HEK293 (cell line): ENCODE results near the gene HYAL4.
"Not testable (repeated sequence)": the region's sequence is repeated elsewhere in the genome, so short reads cannot be mapped to it uniquely, and the experiment has no call there.

ENCODE experiments used
- CTCF ChIA-PET: fragments of 350-600 bp; formaldehyde crosslinking; extraction: SDS; loops from one replicate; lab custom pipeline; 2021; ENCODE audit warnings: antibody characterized with exemption; lab: Yijun Ruan, JAX
- POLR2A ChIA-PET: fragments of 300-600 bp; formaldehyde crosslinking; extraction: SDS; loops from one replicate; lab custom pipeline; 2020; ENCODE audit warnings: antibody characterized with exemption, inconsistent platforms; lab: Yijun Ruan, JAX
- H3K27ac ChIP-seq: fragments of 200-500 bp; sonication (Bioruptor generic); 2 replicates; pipeline ENCODE4 v1.5.1; 2014; ENCODE audit warnings: low read depth, low read length, control low read depth, inconsistent platforms; ENCODE audit errors: extremely low read depth
- H3K36me3 ChIP-seq, 2 experiments: fragments of 200-500 bp in 1 of 2; sonication (Bioruptor generic) in 1 of 2; 1 replicate in 1 of 2; 2 replicates in 1 of 2; pipeline ENCODE4 v1.5.1; 2014 to 2017; ENCODE audit warnings: inconsistent platforms in 2 of 2, low read length in 2 of 2; ENCODE audit not compliant: control insufficient read depth in 2 of 2, insufficient read depth in 1 of 2
- H3K4me1 ChIP-seq: fragments of 200-500 bp; sonication (Bioruptor generic); 2 replicates; pipeline ENCODE4 v1.5.1; 2014; ENCODE audit warnings: mild to moderate bottlenecking, low read length, inconsistent platforms; ENCODE audit not compliant: control insufficient read depth, insufficient read depth
- H3K4me3 ChIP-seq: 2 replicates; pipeline ENCODE4 v1.5.1; 2011; ENCODE audit warnings: low read depth, mild to moderate bottlenecking, control low read depth, low read length, moderate library complexity
- H3K9me3 ChIP-seq: fragments of 200-500 bp; sonication (Bioruptor generic); 2 replicates; pipeline ENCODE4 v1.5.1; 2014; ENCODE audit warnings: low read depth, low read length, inconsistent platforms; ENCODE audit not compliant: control insufficient read depth, insufficient read depth
- EGR2 ChIP-seq: fragments of 450-650 bp; formaldehyde crosslinking; IDR thresholded peaks from 2 replicates; pipeline ENCODE4 v1.5.1; 2016; ENCODE audit warnings: low read depth, missing biosample characterization, missing genetic modification characterization
- PATZ1 ChIP-seq: fragments of 450-650 bp; formaldehyde crosslinking; IDR thresholded peaks from 2 replicates; pipeline ENCODE4 v1.5.1; 2016; ENCODE audit warnings: missing biosample characterization, missing genetic modification characterization
- PRDM1 ChIP-seq: fragments of 450-650 bp; formaldehyde crosslinking; IDR thresholded peaks from 2 replicates; pipeline ENCODE4; 2016; ENCODE audit warnings: missing biosample characterization, missing genetic modification characterization
- SCRT1 ChIP-seq: fragments of 450-650 bp; formaldehyde crosslinking; IDR thresholded peaks from 2 replicates; pipeline ENCODE4 v1.5.1; 2016; ENCODE audit warnings: missing biosample characterization, missing genetic modification characterization, borderline replicate concordance
- YY2 ChIP-seq: fragments of 450-650 bp; formaldehyde crosslinking; IDR thresholded peaks from 2 replicates; pipeline ENCODE4 v1.5.1; 2016; ENCODE audit warnings: missing biosample characterization, missing genetic modification characterization
- ZBTB1 ChIP-seq: fragments of 450-650 bp; formaldehyde crosslinking; IDR thresholded peaks from 2 replicates; pipeline ENCODE4 v1.5.1; 2016; ENCODE audit warnings: missing biosample characterization, missing genetic modification characterization
- ZFHX2 ChIP-seq: fragments of 450-650 bp; formaldehyde crosslinking; conservative IDR thresholded peaks from 2 replicates; pipeline ENCODE4 v1.5.1; 2016; ENCODE audit warnings: missing biosample characterization, missing genetic modification characterization
- ZNF146 ChIP-seq: fragments of 450-650 bp; formaldehyde crosslinking; IDR thresholded peaks from 2 replicates; pipeline ENCODE4 v1.5.1; 2016; ENCODE audit warnings: missing biosample characterization, missing genetic modification characterization
- ZNF169 ChIP-seq: fragments of 450-650 bp; formaldehyde crosslinking; IDR thresholded peaks from 2 replicates; pipeline ENCODE4 v1.5.1; 2016; ENCODE audit warnings: missing biosample characterization, missing genetic modification characterization
- ZNF26 ChIP-seq: fragments of 450-650 bp; formaldehyde crosslinking; IDR thresholded peaks from 2 replicates; pipeline ENCODE4 v1.5.1; 2016; ENCODE audit warnings: missing biosample characterization, missing genetic modification characterization
- ZNF280D ChIP-seq: fragments of 450-650 bp; formaldehyde crosslinking; IDR thresholded peaks from 2 replicates; pipeline ENCODE4 v1.5.1; 2016; ENCODE audit warnings: missing biosample characterization, missing genetic modification characterization
- ZNF530 ChIP-seq: fragments of 450-650 bp; formaldehyde crosslinking; IDR thresholded peaks from 2 replicates; pipeline ENCODE4 v1.5.1; 2016; ENCODE audit warnings: low read depth, missing biosample characterization, missing genetic modification characterization
- ZNF544 ChIP-seq: fragments of 450-650 bp; formaldehyde crosslinking; IDR thresholded peaks from 2 replicates; pipeline ENCODE4 v1.5.0; 2017; ENCODE audit warnings: missing biosample characterization, missing genetic modification characterization
- ZNF558 ChIP-seq: fragments of 450-650 bp; formaldehyde crosslinking; IDR thresholded peaks from 2 replicates; pipeline ENCODE4 v1.5.1; 2016; ENCODE audit warnings: missing biosample characterization, missing genetic modification characterization
- ZNF560 ChIP-seq: fragments of 450-650 bp; formaldehyde crosslinking; IDR thresholded peaks from 2 replicates; pipeline ENCODE4 v1.5.1; 2017; ENCODE audit warnings: missing biosample characterization, missing genetic modification characterization, borderline replicate concordance
- ZNF660 ChIP-seq: fragments of 450-650 bp; IDR thresholded peaks from 2 replicates; pipeline ENCODE4 v1.5.1; 2018; ENCODE audit warnings: missing biosample characterization, mild to moderate bottlenecking, missing genetic modification characterization
- ZNF701 ChIP-seq: fragments of 450-650 bp; formaldehyde crosslinking; IDR thresholded peaks from 2 replicates; pipeline ENCODE4 v1.5.1; 2016; ENCODE audit warnings: missing biosample characterization, missing genetic modification characterization
- TF ChIP-seq, protein P1 (sequence below): fragments of 450-650 bp; formaldehyde crosslinking; IDR thresholded peaks from 2 replicates; pipeline ENCODE4 v1.5.1; 2016; ENCODE audit warnings: missing biosample characterization, missing genetic modification characterization
- TF ChIP-seq, protein P2 (sequence below): fragments of 450-650 bp; formaldehyde crosslinking; IDR thresholded peaks from 2 replicates; pipeline ENCODE4 v1.5.1; 2016; ENCODE audit warnings: missing biosample characterization, missing genetic modification characterization

HYAL4 gene

GRCh38 chr7:123839106-123839505 is 5.9 kb upstream of the HYAL4 start:
- H3K27ac ChIP-seq, H3K4me1 ChIP-seq, POLR2A ChIA-PET, H3K9me3 ChIP-seq, H3K4me3 ChIP-seq, H3K36me3 ChIP-seq: not testable (repeated sequence)
- CTCF ChIA-PET = interaction anchor here (0.9 kb wide), 1 partner anchor 95 kb away, joined by 3 read pairs; no protein-coding TSS in a partner anchor
- 0 out of 2 replicates have a peak, but pooled peaks have one; percentile 50 for TF ChIP-seq ZNF280D (tag by site-specific recombination)
- peak; percentile 84 for TF ChIP-seq ZNF146 (tag by site-specific recombination)

- CTCF ChIA-PET = interaction anchor here (0.7 kb wide), 2 partner anchors 21 to 518 kb away, joined by 3 to 4 read pairs; no protein-coding TSS in a partner anchor
- POLR2A ChIA-PET, H3K27ac ChIP-seq, H3K4me1 ChIP-seq, H3K36me3 ChIP-seq, H3K4me3 ChIP-seq, H3K9me3 ChIP-seq: not testable (repeated sequence)
Observed at GRCh38 chr7:123844142-123844541, 827 bp upstream of the HYAL4 start.

DNA sequence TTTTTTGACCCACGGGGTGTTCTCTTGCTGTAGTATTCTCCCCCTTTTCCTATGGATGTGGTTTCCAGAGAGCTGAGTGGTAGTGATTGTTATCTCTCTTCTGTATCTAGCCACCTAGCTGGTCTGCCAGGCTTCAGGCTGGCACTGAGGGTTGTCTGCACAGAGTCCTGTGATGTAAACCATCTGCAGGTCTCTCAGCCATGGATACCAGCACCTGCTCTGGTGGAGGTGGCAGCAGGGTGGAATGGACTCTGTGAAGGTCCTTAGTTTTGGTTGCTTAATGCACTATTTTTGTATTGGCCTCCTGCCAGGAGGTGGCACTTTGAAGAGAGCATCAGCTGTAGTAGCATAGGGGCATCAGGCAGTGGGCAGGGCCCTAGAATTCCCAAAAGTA is 851 bp downstream of the HYAL4 start:
- CTCF ChIA-PET = interaction anchor here (0.6 to 0.7 kb wide), 3 partner anchors 139 to 260 kb away, joined by 3 read pairs; no protein-coding TSS in a partner anchor
- Histone ChIP-seq H3K36me3 (no peaks in the 10 kb centered on the region), H3K4me1 (no peaks in the 10 kb centered on the region), H3K4me3 (no peak overlapping the region), H3K9me3 (no peaks in the 10 kb centered on the region), H3K27ac (no peak overlapping the region)
- no peak for TF ChIP-seq PRDM1 (tag by site-specific recombination)
- TF ChIP-seq PATZ1 = no peak
- TF ChIP-seq YY2 (tag by site-specific recombination) = no peak
- TF ChIP-seq, protein P1, sequence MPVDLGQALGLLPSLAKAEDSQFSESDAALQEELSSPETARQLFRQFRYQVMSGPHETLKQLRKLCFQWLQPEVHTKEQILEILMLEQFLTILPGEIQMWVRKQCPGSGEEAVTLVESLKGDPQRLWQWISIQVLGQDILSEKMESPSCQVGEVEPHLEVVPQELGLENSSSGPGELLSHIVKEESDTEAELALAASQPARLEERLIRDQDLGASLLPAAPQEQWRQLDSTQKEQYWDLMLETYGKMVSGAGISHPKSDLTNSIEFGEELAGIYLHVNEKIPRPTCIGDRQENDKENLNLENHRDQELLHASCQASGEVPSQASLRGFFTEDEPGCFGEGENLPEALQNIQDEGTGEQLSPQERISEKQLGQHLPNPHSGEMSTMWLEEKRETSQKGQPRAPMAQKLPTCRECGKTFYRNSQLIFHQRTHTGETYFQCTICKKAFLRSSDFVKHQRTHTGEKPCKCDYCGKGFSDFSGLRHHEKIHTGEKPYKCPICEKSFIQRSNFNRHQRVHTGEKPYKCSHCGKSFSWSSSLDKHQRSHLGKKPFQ = no peak
- TF ChIP-seq ZNF169 (tag by site-specific recombination) = no peak
- TF ChIP-seq ZNF26 (tag by site-specific recombination) = no peak
- no peak for TF ChIP-seq ZNF560 (tag by site-specific recombination)
- TF ChIP-seq EGR2 (tag by site-specific recombination) = no peak
- TF ChIP-seq ZNF558 (tag by site-specific recombination) = no peak
- TF ChIP-seq ZNF544 (tag by site-specific recombination) = no peak
- no peak for TF ChIP-seq ZFHX2 (tag by site-specific recombination)
- TF ChIP-seq ZBTB1 (tag by site-specific recombination) = no peak
- TF ChIP-seq, protein P2, sequence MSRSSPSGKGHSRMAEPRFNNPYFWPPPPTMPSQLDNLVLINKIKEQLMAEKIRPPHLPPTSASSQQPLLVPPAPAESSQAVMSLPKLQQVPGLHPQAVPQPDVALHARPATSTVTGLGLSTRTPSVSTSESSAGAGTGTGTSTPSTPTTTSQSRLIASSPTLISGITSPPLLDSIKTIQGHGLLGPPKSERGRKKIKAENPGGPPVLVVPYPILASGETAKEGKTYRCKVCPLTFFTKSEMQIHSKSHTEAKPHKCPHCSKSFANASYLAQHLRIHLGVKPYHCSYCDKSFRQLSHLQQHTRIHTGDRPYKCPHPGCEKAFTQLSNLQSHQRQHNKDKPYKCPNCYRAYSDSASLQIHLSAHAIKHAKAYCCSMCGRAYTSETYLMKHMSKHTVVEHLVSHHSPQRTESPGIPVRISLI = no peak
- no peak for TF ChIP-seq ZNF701
- TF ChIP-seq ZNF530 (tag by site-specific recombination) = no peak
- no peak for TF ChIP-seq ZNF660 (tag by site-specific recombination)
- no peak for TF ChIP-seq SCRT1 (tag by site-specific recombination)
- POLR2A ChIA-PET = no interaction called here
